Ovary (tissue), 3 donors: Measurements from ENCODE around the gene SETD7.

Experiments used
- POLR2A ChIP-seq: fragments of 450-650 bp; IDR thresholded peaks from one replicate; pipeline ENCODE4 v1.6.1; 2017; ENCODE audit warnings: antibody characterized with exemption, mild to moderate bottlenecking, moderate library complexity
- TF ChIP-seq, protein P1 (sequence below), 3 donors: fragments of 450-650 bp in 2 of 3; fragments of 200-600 bp in 1 of 3; IDR thresholded peaks; one replicate each; pipeline versions ENCODE4 v1.5.1 to v1.8.0; 2016 to 2022; ENCODE audit warnings: antibody characterized with exemption in 3 of 3, mild to moderate bottlenecking in 1 of 3
- donor health status: DM: no; HTN: no; CAD: no.

DNA sequence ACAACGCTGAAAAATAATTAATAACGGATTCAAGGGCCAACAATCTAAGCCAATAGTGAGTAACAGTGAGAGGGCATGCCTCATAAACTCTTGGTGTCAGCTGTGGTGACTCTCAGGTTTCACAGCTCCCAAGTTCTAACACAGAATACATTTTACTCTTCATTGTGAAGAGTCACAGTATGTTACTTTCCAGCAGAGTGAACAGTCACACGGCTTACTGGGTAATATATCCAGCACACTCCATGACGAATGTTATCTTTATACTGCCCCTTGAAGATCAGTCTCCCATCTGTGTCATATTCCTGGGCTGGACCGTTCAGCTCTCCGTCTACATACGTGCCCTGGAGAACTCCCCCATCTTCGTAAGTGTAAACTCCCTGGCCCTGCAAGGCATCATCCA lies 23.1 kb downstream of the SETD7 start:
- TF ChIP-seq, protein P1, sequence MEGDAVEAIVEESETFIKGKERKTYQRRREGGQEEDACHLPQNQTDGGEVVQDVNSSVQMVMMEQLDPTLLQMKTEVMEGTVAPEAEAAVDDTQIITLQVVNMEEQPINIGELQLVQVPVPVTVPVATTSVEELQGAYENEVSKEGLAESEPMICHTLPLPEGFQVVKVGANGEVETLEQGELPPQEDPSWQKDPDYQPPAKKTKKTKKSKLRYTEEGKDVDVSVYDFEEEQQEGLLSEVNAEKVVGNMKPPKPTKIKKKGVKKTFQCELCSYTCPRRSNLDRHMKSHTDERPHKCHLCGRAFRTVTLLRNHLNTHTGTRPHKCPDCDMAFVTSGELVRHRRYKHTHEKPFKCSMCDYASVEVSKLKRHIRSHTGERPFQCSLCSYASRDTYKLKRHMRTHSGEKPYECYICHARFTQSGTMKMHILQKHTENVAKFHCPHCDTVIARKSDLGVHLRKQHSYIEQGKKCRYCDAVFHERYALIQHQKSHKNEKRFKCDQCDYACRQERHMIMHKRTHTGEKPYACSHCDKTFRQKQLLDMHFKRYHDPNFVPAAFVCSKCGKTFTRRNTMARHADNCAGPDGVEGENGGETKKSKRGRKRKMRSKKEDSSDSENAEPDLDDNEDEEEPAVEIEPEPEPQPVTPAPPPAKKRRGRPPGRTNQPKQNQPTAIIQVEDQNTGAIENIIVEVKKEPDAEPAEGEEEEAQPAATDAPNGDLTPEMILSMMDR (IDR thresholded peaks at IDR 0.05): no peak
- TF ChIP-seq POLR2A: no peak
